ENCODE data around the gene RALGPS2.
A peak's percentile ranks its signal among the peaks of the same experiment; 100 is the strongest.

The RALGPS2 gene

GRCh38 chr1:178724728-178725465 lies at the start of gene RALGPS2:
Gene RALGPS2, plus strand, starts transcription at chr1:178725244. Its CDS starts 51,521 bp downstream, at chr1:178776765.
- DNase-seq: peak; percentile 50

GRCh38 chr1:178679237-178679636 lies 45.8 kb upstream of the RALGPS2 start:
- no peak for DNase-seq

GRCh38 chr1:178682429-178682828 lies 42.6 kb upstream of the RALGPS2 start:
- DNase-seq: no peak

- DNase-seq: no peak
Observed at GRCh38 chr1:178682886-178683285, 42.2 kb upstream of the RALGPS2 start.

GRCh38 chr1:178683291-178683690 lies 41.8 kb upstream of the RALGPS2 start:
- no peak for DNase-seq

GRCh38 chr1:178684111-178684510 lies 40.9 kb upstream of the RALGPS2 start:
- no peak for DNase-seq

GRCh38 chr1:178684542-178685000 lies 40.5 kb upstream of the RALGPS2 start:
- DNase-seq: peak; percentile 79

GRCh38 chr1:178686407-178686806 lies 38.6 kb upstream of the RALGPS2 start:
- no peak for DNase-seq

- DNase-seq: no peak
Observed at GRCh38 chr1:178688244-178688643, 36.8 kb upstream of the RALGPS2 start.

GRCh38 chr1:178689769-178690168 lies 35.3 kb upstream of the RALGPS2 start:
- DNase-seq: no peak

- DNase-seq: no peak
Observed at GRCh38 chr1:178690496-178690895, 34.5 kb upstream of the RALGPS2 start.

GRCh38 chr1:178692564-178693327 lies 32.3 kb upstream of the RALGPS2 start:
- DNase-seq: no peak

- no peak for DNase-seq
Observed at GRCh38 chr1:178693366-178693765, 31.7 kb upstream of the RALGPS2 start.

- DNase-seq: no peak
Observed at GRCh38 chr1:178694923-178695525, 30.0 kb upstream of the RALGPS2 start.

- no peak for DNase-seq
Observed at GRCh38 chr1:178702146-178702545, 22.9 kb upstream of the RALGPS2 start.

- no peak for DNase-seq
Observed at GRCh38 chr1:178704833-178705232, 20.2 kb upstream of the RALGPS2 start.

GRCh38 chr1:178706432-178706831 lies 18.6 kb upstream of the RALGPS2 start:
- no peak for DNase-seq

GRCh38 chr1:178713259-178713658 lies 11.8 kb upstream of the RALGPS2 start:
- no peak for DNase-seq

- no peak for DNase-seq
Observed at GRCh38 chr1:178714453-178714852, 10.6 kb upstream of the RALGPS2 start.

- DNase-seq: no peak
Observed at GRCh38 chr1:178716111-178716510, 8.9 kb upstream of the RALGPS2 start.

- DNase-seq: no peak
Observed at GRCh38 chr1:178718520-178718919, 6.5 kb upstream of the RALGPS2 start.

GRCh38 chr1:178723546-178723945 lies 1.5 kb upstream of the RALGPS2 start:
- DNase-seq: no peak

- DNase-seq: no peak
Observed at GRCh38 chr1:178724376-178724727, 692 bp upstream of the RALGPS2 start.

Data from amniotic stem cell (primary cell).